Measurements from ENCODE around the gene CCR1. TPM values are rescaled to one million over a fixed set of nuclear protein-coding genes. Genes with fewer than 3 reads are reported as not detected.

CCR1 gene
- total RNA-seq, 2 experiments from 2014 or later, result not detected

DNA sequence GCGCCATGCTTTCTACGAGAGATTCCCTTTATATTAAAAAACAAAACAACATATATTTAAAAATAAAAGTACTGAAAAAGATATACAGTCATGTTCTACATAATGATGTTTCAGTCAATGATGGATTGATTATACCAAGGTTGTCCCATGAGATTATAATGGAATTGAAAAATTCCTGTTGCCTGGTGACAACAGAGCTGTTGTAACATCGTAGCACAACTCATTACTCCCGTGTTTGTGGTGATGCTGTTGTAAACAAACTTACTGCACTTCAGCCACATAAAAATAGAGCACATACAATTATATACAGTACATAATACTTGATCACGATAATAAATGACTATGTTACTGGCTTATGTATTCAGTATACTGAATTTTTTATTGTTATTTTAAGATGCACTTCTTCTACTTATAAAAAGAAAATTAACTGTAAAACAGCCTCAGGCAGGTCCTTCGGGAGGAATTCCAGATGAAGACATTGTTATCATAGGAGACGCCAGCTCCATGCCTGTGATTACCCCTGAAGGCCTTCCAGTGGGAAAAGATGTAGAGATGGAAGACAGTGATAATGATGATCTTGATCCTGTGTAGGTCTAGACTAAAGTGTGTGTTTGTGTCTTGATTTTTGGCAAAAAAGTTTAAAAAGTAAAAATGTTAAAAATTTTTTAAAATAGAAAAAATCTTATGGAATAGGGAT is 11.7 kb downstream of the CCR1 start:
- ChIA-PET CTCF (ENCODE audit: unreplicated experiment) (no interaction called here), POLR2A (interaction anchor here (0.6 kb wide), 1 partner anchor 301 kb away, joined by 3 read pairs; no protein-coding TSS in a partner anchor)
- TF ChIP-seq EZH2phosphoT487 (IDR thresholded peaks at IDR 0.05; ENCODE audit: borderline replicate concordance, low read depth, low read length), result no peak
- no peak for TF ChIP-seq CTCF (conservative IDR thresholded peaks at IDR 0.05; ENCODE audit: low read length)
- Histone ChIP-seq H3K27ac (ENCODE audit: low read depth, low read length, poor library complexity, severe bottlenecking) (no peak overlapping the region), H2AFZ (ENCODE audit: low read length) (no peak overlapping the region), H3K4me3 (ENCODE audit: low read depth, low read length, poor library complexity, severe bottlenecking) (no peak overlapping the region), H3K36me3 (ENCODE audit: insufficient read depth, low read length) (no peaks in the 10 kb centered on the region), H3K4me2 (ENCODE audit: low read length) (no peak overlapping the region), H3K9me2 (ENCODE audit: insufficient read depth, low read length) (no peaks in the 10 kb centered on the region), H3K79me2 (ENCODE audit: insufficient read depth, low read depth, low read length) (no peaks in the 10 kb centered on the region), H3K4me1 (ENCODE audit: insufficient read depth, low read length, poor library complexity, severe bottlenecking) (no peaks in the 10 kb centered on the region), H4K20me1 (ENCODE audit: insufficient read depth, low read length) (no peaks in the 10 kb centered on the region), H3K9me3 (ENCODE audit: low read length) (peaks cover 7% of the 10 kb centered on the region; the same call in 1 of the 2 replicates)
- no TSS peak for BruUV-seq (replicated peaks)
- DNase-seq (ENCODE audit: low spot score), result no peak
- intact Hi-C loops (cut with micrococcal nuclease; ENCODE audit: unreplicated experiment), result no loop called here

GRCh38 chr3:46194868-46195553 is 13.1 kb downstream of the CCR1 start:
- H3K9me3 ChIP-seq (ENCODE audit: low read length), result peaks cover 7% of the 10 kb centered on the region; the same call in 1 of the 2 replicates
- no peak for DNase-seq (ENCODE audit: low spot score)
- no peak overlapping the region for H3K4me3 ChIP-seq (ENCODE audit: low read depth, low read length, poor library complexity, severe bottlenecking)
- H3K4me1 ChIP-seq (ENCODE audit: insufficient read depth, low read length, poor library complexity, severe bottlenecking), result no peaks in the 10 kb centered on the region
- CTCF ChIA-PET (ENCODE audit: unreplicated experiment), result no interaction called here
- H3K4me2 ChIP-seq (ENCODE audit: low read length), result no peak overlapping the region
- no TSS peak for BruUV-seq (replicated peaks)
- TF ChIP-seq EZH2phosphoT487 (IDR thresholded peaks at IDR 0.05; ENCODE audit: borderline replicate concordance, low read depth, low read length) (no peak), CTCF (conservative IDR thresholded peaks at IDR 0.05; ENCODE audit: low read length) (no peak)
- intact Hi-C loops (cut with micrococcal nuclease; ENCODE audit: unreplicated experiment), result no loop called here
- H3K27ac ChIP-seq (ENCODE audit: low read depth, low read length, poor library complexity, severe bottlenecking), result no peak overlapping the region
- H3K9me2 ChIP-seq (ENCODE audit: insufficient read depth, low read length), result no peaks in the 10 kb centered on the region
- POLR2A ChIA-PET, result no interaction called here
- H4K20me1 ChIP-seq (ENCODE audit: insufficient read depth, low read length), result no peaks in the 10 kb centered on the region
- no peaks in the 10 kb centered on the region for H3K36me3 ChIP-seq (ENCODE audit: insufficient read depth, low read length)
- H3K79me2 ChIP-seq (ENCODE audit: insufficient read depth, low read depth, low read length), result no peaks in the 10 kb centered on the region
- no peak overlapping the region for H2AFZ ChIP-seq (ENCODE audit: low read length)

DNA sequence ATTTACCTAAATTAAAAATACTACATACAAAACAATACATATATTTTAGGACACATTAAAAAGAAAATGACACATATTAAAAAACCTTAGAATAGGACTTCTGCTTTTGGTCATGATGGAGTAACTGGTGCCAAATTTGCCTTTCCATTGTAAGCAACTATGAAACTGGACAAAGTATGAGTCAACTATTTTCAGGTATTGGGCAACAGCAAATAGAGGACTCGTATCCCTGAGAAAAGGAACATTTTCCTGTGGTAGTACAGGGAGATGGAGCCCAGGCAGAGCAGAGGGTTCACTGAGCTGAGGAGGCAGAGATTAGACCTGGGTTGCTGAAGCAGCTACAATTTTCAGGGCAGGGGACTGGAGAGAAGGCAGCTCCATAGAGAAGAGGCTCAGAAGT is 14.7 kb downstream of the CCR1 start:
- POLR2A ChIA-PET, result no interaction called here
- H3K4me2 ChIP-seq (ENCODE audit: low read length), result no peak overlapping the region
- no TSS peak for BruUV-seq (replicated peaks)
- no peaks in the 10 kb centered on the region for H3K9me2 ChIP-seq (ENCODE audit: insufficient read depth, low read length)
- intact Hi-C loops (cut with micrococcal nuclease; ENCODE audit: unreplicated experiment), result no loop called here
- H3K4me1 ChIP-seq (ENCODE audit: insufficient read depth, low read length, poor library complexity, severe bottlenecking), result no peaks in the 10 kb centered on the region
- no peak overlapping the region for H2AFZ ChIP-seq (ENCODE audit: low read length)
- no peaks in the 10 kb centered on the region for H3K79me2 ChIP-seq (ENCODE audit: insufficient read depth, low read depth, low read length)
- peaks cover 7% of the 10 kb centered on the region; the same call in 1 of the 2 replicates for H3K9me3 ChIP-seq (ENCODE audit: low read length)
- no peak for DNase-seq (ENCODE audit: low spot score)
- no peaks in the 10 kb centered on the region for H4K20me1 ChIP-seq (ENCODE audit: insufficient read depth, low read length)
- no peak overlapping the region for H3K4me3 ChIP-seq (ENCODE audit: low read depth, low read length, poor library complexity, severe bottlenecking)
- no peaks in the 10 kb centered on the region for H3K36me3 ChIP-seq (ENCODE audit: insufficient read depth, low read length)
- H3K27ac ChIP-seq (ENCODE audit: low read depth, low read length, poor library complexity, severe bottlenecking), result no peak overlapping the region
- no peak for TF ChIP-seq EZH2phosphoT487 (IDR thresholded peaks at IDR 0.05; ENCODE audit: borderline replicate concordance, low read depth, low read length)
- no peak for TF ChIP-seq CTCF (conservative IDR thresholded peaks at IDR 0.05; ENCODE audit: low read length)
- CTCF ChIA-PET (ENCODE audit: unreplicated experiment), result no interaction called here
